Posterior cingulate gyrus (tissue), 11 donors: ENCODE data around the gene TTF1.
A peak's percentile ranks its signal among the peaks of the same experiment; 100 is the strongest.

Source experiments
- DNase-seq, 10 donors: peaks; one replicate each; pipeline versions ENCODE4 v3.0.0 to v3.0.0-alpha.2; 2020 to 2021; ENCODE audit warnings: mixed read lengths in 3 of 10
- intact Hi-C: fragments of 100-400 bp; cut with DNase I; formaldehyde crosslinking; loops from one replicate; pipeline ENCODE4 v1.15.1; 2023

Gene TTF1, protein sequence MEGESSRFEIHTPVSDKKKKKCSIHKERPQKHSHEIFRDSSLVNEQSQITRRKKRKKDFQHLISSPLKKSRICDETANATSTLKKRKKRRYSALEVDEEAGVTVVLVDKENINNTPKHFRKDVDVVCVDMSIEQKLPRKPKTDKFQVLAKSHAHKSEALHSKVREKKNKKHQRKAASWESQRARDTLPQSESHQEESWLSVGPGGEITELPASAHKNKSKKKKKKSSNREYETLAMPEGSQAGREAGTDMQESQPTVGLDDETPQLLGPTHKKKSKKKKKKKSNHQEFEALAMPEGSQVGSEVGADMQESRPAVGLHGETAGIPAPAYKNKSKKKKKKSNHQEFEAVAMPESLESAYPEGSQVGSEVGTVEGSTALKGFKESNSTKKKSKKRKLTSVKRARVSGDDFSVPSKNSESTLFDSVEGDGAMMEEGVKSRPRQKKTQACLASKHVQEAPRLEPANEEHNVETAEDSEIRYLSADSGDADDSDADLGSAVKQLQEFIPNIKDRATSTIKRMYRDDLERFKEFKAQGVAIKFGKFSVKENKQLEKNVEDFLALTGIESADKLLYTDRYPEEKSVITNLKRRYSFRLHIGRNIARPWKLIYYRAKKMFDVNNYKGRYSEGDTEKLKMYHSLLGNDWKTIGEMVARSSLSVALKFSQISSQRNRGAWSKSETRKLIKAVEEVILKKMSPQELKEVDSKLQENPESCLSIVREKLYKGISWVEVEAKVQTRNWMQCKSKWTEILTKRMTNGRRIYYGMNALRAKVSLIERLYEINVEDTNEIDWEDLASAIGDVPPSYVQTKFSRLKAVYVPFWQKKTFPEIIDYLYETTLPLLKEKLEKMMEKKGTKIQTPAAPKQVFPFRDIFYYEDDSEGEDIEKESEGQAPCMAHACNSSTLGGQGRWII

DNA sequence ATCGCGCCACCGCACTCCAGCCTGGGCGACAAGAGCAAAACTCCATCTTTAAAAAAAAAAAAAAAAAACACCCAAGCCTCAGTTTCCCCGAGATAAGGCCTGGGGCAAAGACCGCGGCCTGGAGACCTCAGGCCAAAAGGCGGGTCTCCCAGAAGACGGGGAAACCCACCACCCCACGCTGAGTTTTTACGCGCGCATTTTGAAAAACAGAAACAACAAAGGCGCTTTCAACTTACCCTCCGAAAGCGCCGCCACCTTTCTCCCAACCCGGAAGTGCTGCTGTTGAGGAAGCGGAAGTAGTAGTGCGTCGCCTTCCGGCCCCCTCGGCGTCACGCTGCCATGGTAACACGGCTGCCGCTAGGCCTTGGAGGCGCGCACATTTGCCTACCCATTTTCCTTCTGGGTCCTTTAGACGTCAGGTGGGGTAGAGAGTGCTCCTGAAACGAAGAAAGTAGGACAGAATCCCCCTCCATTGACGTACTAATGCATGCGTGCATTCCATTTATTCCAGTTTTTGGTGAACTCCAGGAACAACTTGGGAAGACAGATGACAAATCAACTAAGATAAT lies at the start of gene TTF1:
TTF1 (minus strand) TSS at position 287 of the 569 bp plus-strand sequence. CDS start 4,019 bp downstream, outside the sequence.
- DNase-seq: peak; percentile 73 to 98 (median 87)
- intact Hi-C loops: no loop called here

DNA sequence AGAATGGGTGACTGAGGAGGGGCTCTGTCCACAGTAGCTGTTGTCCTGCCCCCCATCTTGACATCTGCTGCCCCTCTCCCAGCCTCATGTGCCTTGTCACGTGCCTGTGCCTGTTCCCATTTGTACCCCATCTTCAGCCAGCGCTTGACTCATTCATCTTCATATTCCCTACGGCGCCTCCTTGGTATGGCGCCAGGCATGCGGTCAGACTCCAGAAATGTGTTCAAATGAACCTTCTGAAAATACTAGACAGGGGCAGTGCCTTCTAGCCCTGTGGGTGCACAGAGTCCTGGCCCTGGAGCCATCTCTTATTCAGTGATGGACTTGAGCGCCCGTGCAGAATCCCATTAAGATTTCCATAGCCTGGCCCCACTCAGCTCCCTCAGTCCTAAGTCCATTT lies 49.6 kb upstream of the TTF1 start:
- intact Hi-C loops: no loop called here
- no peak for DNase-seq

DNA sequence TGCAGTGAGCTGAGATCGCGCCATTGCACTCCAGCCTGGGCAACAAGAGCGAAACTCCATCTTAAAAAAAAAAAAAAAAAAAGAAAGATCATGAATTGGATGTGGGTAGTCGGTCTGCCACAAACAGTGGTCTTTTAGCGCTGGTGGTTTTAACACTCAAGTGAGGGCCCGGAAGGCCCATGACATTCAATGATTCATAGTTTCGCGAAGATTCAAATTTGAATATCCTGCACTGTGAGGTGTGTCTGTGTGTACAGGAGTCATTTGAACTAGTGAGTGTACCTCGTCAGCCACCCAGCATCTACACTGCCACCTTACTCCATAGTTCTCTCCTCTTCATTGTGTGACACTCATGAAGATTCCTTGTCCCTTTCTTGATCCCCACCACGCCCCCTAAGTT lies 44.6 kb upstream of the TTF1 start:
- DNase-seq: no peak
- intact Hi-C loops: no loop called here

DNA sequence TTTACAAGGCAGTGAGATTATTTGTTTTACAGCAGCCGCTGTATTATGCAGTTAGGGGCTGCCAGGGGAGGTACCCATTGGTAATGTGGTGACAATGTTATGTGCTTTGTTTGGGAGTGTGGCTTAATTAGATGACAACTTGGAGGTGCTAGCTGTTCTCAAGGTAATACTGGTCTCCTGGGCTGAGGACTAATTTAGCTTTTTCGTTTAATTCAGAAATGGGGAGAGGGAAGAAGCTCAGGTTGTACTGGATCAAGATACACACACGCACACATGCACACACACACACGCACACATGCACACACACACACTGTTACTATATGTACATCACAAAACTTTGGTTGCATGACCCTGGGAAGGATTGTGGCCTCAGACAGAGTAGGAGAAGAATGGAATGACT lies 41.3 kb upstream of the TTF1 start:
- intact Hi-C loops: no loop called here
- no peak for DNase-seq

DNA sequence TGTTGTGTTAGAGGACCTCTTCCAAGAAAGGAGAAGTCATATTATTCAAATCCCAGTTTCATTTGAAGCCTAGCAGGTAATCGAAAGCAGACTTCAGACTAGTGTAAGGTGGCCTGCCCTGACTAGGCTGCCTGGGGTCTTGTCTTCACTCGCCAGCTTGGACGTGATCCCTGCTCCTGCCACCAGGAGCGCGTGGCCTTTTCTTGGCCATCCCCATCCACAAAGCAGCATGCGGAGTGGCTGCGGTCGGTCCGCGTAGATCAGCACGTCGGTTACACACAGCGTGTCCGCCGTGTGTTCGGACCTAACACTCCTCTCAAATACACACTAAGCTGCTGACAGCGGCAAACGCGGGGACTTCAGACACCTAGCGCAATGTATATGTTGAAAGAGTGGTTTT lies 40.7 kb upstream of the TTF1 start:
- intact Hi-C loops: no loop called here

DNA sequence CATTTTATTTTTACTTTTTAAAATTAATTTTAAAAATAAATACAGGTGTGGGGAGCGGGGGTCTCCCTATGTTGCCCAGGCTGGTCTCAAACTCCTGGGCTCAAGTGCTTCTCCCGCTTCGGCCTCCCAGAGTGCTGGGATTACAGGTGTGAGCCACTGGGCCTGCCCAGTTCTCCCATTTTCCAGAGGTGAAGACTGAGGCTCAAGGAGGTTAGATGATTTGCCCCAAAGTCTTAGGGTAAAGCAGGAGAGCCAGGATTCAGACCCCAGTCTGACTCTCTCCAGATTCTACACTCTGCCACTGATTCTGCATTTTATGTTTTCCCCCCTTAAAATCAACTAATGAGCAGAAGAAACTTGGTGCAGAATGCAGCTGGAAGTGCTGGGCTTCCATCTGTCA lies 40.2 kb upstream of the TTF1 start:
- intact Hi-C loops: no loop called here
- DNase-seq: no peak

More for the DNA sequence above, 40.7 kb upstream of the TTF1 start:
- no peak for DNase-seq

DNA sequence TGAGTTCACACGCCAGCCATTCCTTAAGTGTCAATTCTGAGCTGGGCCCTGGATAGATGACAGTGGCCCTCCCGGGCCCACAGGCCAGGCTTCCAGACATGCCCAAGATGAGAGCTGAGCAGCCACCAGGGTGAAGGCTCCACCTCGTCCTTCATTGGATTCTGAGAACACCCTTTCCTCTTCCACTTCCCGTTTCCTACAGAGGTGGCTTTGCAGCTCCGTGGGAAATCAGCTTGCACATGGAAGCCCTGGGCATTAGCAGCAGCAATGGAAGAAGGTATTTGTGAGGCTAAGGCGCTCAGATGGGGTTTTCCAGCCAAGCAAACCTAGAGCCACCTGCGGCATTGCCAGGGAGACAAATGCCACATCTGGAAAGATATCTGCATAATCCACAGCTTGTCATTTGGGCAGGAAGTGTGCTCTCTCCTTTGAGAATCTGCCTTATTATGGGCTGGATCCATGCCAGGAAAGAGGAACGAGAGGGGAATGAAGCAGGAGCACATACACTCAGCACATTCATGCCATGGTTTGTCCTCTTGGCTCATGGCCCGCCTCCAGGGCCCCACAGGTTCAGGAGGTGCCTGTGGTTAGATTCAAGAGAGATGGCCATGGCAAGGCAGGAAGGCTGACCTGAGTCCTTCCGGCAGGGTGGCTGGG lies 37.4 kb upstream of the TTF1 start:
- DNase-seq: no peak
- intact Hi-C loops: no loop called here

DNA sequence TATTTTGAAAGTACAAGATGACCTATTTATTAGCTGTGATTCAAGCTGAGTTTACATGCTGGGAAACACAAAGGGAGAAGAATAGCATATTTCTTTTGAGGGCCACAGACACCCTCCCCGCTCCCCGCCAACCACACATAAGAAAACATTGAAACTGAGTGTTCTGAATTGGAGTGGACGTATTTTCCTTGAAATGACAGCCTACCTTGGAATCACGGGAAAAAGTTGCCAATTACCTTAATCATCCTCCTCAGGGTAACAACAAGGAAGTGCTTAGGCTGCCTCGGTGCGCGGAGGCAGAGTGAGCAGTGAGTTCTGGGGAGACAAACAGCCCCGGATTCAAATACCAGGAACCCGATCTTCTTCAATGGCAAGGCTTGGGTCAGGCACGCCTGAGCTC lies 34.8 kb upstream of the TTF1 start:
- DNase-seq: no peak
- intact Hi-C loops: no loop called here

DNA sequence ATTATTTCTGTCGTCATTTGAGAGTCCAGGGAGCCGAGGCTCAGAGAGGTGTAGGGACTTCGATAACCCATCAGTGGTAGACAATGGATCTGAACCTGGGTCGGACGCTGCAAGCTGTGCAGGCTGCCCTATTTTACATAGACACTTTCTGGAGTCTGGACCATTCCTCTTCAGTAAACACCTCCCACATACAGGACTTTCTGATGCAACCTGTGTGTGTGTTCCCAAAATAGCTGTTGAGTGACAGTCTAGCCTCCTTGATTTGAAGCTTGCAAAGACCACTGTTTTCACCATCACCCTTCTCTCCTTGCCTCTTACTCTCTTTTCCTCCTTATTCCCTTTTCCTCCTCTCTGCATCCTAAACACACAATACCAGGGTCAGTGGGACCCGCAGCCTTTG lies 34.1 kb upstream of the TTF1 start:
- DNase-seq: no peak

DNA sequence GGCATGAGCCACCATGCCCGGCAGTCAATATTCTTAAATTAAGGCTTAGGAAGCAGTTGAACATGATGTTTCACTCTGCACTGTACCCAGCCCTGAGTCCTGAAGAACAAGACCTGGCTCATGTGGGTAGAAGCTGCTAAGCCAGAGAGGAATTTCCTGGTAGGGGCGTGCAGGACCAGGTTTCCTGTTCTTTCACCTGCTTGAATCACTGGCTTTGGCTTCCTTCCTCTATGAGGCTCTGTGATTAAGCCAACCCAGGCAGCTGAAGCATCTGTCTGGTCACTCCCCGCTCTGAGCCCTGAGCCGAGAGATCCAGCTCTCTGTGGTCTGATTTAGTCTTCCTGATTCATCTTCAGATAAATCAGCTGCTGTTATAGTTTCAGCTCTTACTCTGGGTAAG lies 32.5 kb upstream of the TTF1 start:
- intact Hi-C loops: no loop called here
- DNase-seq: no peak

More for the DNA sequence above, 34.1 kb upstream of the TTF1 start:
- intact Hi-C loops: no loop called here

DNA sequence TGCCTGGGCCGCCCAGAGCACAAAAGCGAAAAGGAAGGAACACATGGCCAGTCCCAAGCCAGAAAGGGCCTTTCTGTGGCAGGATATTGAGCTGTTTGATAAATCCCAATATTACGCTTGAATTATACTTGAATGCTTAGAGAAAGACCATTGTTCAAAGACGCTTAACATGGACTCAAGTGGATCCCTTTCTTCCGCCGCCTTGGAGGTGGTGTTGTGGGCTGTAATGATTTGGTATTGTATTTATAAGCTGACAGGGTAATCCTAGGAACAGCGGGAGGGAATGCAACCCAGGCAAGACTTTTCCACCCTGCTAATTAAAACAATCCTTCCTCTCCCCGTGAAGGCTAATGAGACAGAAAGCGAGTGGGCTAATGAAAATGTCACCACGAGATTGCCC lies 28.2 kb upstream of the TTF1 start:
- DNase-seq: no peak
- intact Hi-C loops: no loop called here

DNA sequence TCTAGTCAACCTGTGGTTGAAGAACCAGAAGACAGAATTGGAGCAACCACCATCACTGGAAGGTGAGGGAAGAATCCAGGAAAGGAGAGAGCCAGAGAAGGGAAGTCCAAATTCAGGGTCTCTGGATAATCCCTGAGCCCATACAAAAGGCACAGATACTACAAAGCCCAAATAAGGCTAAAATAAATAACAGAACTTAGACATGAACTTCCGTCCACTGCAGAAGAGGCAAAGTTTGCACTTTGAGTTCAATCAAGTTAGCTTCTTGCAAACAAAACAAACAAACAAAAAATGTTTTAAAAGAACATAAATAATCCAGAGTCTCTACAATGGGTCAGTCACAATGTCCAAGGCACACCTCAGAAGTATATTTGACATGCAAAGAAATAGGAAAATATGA lies 24.4 kb upstream of the TTF1 start:
- intact Hi-C loops: no loop called here
- DNase-seq: no peak

DNA sequence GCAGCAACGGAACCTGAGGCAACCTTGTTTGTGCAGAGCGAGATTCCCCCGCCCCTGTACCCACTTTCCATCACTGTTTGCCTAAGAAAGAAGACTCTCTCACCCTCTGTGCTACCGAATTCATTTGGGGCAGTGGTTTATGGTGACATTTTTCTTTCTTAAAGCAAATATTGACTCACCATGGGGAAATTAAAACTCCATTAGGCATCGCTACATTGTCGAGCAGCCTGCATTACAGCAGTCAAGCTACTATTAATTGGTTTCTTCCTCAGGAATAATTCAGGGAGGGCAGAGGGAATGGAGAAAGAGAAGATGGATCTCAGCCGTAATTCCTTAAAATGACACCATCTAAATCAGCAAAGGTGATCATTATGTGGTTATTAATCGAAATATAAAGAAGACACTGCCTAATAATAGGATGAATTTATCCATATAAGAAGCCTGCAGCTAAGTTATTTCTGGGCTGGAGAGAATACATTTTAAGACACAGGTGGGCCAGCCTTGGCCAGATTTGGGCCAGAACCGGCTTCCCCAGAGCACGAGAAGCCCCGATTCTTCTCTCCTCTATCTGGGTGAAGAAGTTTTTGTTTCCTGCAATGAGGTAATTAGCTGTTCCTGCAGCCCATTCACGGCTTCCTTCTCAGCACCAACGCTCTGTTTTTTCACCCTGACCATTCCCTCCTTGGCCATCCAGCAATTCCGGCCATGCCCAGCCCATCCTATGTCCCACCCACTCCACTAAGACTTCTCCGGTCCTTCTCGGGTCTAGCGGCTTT lies 20.2 kb upstream of the TTF1 start:
- intact Hi-C loops: no loop called here

DNA sequence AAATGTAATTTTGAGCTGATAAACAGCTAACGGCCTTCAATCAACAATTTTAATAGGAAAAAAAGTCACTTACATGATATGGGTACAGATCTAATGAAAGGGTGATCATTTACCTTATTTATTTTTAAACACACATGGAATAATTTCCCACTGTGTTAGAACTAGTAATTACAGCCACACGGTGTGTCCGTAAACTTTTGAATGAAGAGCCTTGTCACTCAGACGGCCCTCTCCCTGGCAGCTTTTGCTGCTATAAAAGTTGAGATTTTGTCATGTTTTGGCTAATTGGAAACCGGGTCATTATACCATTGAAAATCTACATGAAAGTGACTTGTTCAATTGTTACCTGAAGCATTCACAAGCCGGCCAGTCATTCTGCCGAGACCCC lies 19.0 kb upstream of the TTF1 start:
- intact Hi-C loops: no loop called here
- DNase-seq: no peak

More for the DNA sequence above, 20.2 kb upstream of the TTF1 start:
- no peak for DNase-seq

DNA sequence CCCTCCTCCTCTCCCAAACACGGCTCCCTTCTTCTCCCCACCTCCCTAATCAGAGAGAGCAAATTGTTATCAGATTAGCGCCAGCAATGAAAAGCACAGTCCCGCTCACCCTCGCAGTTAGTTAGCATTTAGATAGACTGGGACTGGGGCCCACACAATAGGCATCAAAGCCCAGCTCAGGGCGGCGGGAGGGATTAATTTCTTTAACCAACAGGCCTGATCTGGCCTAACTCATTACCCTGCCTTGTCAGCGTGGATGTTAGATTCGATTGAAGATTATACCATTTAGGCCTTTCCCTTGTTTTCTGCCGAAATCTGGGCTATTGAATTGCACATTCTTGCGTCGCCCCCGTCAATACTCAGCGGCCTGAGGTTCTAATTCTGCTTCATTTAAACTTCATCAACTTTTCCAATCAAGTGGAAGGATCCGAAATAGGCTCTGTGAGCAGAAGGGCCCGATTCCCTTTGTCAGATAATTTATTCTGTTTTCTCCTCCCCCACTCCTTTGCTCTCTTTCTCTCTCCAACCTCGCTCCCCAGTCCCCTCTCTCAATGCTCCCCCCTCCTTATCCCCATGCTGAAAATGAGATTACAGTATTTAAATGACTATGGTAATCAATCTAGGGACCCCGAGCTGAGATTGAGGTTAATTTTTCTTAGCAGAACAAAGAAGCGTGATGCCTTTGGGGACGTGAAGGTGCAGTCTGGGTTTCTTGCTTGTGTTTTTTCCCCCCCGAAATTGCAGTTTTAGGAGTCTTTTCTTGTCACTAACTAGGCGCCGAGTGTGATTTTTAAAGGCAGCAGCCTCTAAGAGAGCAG lies 18.4 kb upstream of the TTF1 start:
- intact Hi-C loops: no loop called here
- no peak for DNase-seq

DNA sequence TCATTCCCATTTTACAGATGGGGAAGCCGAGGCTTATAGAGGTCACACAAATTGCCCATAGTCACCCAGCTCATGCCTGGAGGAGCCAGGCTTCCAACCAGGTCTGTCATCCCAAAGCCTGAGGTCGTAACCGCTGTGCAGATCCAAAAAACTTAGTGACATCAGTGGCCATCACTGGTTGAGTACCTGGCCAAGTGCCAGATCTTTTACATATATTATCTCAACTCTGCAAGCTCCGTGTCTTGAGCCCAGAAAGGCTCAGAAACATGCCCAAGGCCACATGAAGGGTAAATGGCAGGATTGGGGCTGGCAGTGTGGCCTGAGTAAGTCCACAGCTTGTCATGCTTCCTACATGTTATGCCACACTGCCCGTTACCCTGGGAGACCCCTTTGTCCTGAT lies 16.9 kb upstream of the TTF1 start:
- intact Hi-C loops: no loop called here
- DNase-seq: no peak

DNA sequence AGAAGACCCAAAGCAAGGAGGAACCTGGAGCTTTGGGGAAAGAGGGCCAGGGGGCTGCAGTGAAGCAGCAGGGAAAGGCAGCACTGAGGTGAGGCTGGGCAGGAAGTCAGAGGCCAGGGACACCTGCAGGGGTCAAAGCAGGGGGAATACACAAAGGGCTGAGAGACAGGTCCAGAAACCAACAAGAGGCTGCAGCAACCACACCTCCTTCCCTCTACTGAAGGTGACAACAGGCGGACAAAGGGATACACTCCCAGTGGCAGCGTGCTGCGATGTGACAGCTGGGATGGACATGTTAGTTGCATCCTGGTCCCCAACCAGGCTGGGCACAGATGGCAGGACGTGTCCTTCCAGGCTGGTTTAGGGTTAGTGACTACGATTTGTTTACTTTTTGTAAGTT lies 15.9 kb upstream of the TTF1 start:
- peak in 1 of 10 donors; percentile 52 for DNase-seq
- intact Hi-C loops: no loop called here

DNA sequence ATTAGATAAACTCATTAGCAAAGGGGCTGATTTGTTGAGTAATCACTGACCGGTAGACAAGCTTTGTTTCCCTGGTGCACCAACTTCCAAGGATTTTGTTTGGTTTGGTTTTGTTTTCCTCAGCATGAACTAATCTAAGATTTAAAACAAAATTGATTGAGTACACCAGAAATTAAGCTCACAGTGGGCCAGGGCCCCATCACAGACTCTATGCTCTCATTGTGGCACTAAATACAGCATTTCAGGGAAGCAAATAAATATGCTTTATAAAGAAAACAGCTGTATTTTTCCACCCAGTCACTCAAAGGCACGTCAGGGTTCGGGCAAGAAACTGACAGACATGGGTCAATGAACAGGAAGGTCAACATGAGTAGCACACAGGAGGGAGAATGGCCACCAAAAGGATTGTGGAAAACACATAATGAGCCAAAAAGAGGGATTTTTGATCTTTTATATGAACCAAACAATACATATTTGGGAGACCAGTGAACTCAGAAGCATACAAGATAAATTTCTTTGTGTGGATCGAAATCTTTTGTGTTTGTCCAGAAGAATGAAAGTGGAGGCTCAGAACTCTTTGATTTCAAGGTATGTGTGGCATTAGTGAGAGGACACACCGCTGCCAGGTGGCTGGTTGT lies 12.2 kb upstream of the TTF1 start:
- DNase-seq: no peak
- intact Hi-C loops: no loop called here

DNA sequence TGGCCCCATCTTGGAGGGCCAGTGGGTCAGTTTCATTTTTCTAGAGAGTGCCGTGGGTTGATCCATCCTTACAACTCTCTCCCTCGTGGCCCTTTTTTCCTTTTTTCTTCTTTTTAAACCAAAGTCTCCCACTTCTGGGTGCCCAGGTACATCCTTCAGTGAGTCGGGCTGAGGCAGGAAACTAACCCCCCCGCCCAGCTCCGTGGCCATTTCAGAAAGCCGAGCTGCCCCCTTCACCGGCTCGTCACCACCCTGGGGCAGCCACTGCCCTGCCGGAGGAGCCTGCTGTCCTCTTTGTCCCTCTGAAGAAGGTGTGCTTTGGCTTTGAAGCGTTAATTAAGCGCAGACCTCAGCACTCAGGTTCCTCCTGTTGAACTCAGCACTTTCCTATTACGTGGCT lies 8.5 kb upstream of the TTF1 start:
- intact Hi-C loops: no loop called here
- DNase-seq: no peak
